Activated CD4-positive, alpha-beta T cell treated with anti-CD3 and anti-CD28 coated beads, Interleukin-2, amount 50 U/mL, for 48 hours (primary cell): Measurements from ENCODE around the gene FAM229A.

Experiments
- DNase-seq, 2 experiments: peaks; one replicate each; pipeline ENCODE4 v3.0.0-alpha.2; 2020

FAM229A gene

DNA sequence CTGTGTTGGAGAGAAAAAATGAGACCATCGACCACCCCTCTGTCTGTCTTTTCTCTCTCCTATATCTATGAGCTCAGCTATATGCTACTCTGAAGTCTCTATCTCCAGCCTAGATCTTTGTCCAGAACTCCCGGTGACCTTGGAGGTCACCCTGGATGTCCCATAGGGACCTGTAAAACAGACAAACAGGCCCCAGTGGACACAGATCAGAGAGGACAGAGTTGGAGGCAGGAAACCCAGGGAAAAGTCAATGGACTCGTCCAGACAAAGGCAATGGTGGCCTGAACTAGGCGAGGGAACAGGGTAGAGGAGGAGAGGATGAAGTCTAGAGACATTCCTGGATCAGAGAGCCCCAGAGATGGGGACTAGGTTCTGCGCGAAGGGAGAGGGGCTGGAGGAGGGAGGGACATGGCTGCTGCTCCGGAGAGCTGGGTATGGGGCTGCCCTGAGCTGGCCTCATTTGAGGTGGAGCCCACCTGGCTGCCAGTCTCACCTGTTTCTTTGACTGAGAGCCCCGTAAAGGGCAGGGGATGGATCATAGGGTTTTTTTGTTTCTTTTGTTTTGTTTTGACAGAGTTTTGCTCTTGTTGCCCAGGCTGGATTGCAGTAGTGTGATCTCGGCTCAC lies 15.6 kb downstream of the FAM229A start:
- no peak for DNase-seq

DNA sequence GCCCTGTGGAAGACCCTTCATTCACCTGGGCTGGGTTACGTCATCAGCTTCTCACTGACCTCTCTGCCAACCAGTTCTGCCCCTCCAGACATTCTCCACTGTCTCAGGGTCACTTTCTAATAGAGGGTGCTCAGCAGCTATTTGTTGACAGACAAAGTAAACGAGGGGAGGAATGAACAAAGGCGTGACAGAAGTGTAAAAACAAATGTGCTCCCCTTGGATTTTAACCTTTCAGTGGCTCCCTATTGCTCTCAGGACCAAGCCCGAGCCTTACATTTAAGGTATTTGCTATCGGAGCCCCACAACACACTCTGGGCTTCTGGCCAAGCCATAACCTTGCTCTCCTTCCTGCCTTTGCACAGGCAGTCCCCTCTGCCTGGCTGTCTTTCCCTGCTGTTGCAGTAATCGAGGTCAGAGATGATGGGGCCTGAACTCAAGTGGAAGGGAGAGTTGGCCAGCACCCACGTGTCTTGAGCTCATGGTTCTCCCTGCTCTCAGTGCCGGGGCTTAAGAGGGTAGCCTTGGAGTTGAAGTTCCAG lies 16.9 kb downstream of the FAM229A start:
- DNase-seq: no peak

DNA sequence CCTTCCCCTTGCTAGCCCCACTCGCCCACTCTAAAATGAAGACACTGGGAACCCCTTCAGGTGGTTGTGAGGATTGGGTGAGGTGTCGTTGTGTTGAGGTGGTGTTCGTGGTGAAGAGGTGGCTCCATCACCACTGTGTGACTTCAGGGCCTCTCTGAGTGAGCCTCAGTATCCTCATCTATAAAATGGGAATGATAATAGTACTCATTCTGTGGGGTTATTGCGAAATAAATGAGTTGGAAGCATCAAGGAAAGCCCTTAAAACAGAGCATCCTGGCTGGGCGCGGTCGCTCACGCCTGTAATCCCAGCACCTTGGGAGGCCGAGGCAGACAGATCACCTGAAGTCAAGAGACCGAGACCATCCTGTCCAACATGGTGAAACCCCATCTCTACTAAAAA lies 19.6 kb downstream of the FAM229A start:
- no peak for DNase-seq

DNA sequence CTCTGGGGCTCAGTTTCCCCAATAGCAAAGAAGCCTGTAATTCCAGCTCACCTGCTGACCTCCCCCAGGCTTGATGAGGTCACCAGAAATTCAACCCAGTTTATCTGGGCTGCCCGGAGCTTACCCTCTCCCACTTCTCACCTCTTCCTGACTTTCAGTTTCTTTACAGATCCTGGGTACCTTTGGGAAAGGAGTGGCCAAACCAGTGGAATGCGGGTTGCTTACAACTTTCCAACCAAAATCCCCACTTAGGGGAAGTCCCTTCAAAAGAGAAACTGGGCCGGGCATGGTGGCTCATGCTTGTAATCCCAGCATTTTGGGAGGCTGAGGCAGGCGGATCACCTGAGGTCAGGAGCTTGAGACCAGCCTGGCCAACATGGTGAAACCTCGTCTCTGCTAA lies 20.3 kb downstream of the FAM229A start:
- DNase-seq: no peak

DNA sequence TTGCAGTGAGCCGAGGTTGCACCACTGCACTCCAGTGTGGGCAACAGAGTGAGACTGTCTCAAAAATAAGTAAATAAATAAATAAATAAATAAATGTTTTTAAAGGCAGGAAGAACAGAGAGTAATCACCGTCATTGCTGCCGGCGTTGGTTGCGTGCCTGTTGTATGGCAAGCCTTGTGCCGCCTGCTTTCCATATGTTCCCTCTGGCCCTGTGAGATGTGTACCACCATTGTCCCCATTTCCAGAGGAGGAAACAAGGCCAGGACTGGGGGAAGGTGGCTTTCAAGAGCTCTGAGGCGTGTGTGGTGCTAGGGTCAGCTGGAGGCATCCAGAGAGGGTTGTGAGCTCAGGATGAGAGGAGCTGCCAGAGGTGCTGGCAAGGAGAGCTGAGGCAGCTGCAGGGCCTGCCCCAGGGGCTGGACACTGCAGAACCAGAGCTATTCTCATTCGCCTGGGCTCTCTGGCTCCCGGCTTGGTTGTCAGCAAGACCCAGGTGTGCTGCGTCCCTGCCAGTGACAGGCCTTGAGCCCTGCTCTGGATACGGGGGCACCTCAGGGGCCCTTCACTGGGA lies 21.0 kb downstream of the FAM229A start:
- no peak for DNase-seq

DNA sequence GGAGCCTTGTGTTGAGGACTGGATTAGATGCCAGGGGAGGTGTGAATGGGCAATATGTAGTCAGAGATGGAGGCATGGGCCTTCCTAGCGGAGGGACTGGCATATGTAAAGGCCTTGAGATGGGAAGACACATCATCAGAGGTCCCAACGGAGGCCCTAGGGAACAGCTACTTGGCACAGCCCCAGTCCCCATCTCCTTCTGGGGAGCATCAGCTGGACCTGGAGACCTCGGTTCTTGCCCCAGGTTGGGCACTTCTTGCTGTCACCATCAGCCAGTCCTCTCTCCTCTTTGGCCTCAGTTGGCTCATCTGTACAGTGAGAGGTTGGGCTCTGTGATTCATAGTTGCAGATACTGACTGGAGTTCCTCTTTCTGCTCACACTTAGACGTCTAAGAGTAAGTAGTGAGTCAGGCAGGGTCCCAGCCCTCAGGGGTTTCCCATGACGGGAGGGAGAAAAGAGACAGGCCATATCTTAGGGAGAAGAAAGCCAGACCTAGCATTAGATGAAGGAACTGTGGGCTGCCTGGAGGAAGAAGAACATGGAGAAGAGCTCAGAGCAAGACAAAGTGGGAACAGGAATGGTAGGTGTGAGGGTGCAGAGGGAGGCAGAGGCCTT lies 22.8 kb downstream of the FAM229A start:
- DNase-seq: peak; percentile 50 to 65

DNA sequence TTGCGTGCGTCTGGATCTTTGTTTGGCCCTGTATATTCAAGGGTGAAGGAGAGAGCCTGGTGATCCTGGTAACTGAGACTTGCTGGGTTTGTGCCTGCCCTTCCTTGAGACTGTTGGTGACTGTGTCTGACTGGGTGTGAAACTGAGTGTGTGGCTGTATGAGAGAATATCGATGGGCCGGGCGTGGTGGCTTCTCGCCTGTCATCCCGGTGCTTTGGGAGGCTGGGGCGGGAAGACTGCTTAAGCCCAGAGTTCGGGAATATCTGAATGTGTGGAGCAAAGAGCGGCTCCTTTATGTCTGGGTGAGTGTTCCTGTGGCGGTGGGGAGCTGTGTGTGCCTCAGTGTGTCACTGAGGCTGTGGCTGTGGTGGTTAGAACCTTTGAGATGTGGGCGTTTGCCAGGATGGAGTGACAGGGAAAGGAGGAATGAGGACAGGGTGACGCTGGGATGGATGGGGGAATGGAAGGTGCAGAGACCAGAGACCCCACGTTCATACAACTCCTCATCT lies 23.6 kb downstream of the FAM229A start:
- no peak for DNase-seq

DNA sequence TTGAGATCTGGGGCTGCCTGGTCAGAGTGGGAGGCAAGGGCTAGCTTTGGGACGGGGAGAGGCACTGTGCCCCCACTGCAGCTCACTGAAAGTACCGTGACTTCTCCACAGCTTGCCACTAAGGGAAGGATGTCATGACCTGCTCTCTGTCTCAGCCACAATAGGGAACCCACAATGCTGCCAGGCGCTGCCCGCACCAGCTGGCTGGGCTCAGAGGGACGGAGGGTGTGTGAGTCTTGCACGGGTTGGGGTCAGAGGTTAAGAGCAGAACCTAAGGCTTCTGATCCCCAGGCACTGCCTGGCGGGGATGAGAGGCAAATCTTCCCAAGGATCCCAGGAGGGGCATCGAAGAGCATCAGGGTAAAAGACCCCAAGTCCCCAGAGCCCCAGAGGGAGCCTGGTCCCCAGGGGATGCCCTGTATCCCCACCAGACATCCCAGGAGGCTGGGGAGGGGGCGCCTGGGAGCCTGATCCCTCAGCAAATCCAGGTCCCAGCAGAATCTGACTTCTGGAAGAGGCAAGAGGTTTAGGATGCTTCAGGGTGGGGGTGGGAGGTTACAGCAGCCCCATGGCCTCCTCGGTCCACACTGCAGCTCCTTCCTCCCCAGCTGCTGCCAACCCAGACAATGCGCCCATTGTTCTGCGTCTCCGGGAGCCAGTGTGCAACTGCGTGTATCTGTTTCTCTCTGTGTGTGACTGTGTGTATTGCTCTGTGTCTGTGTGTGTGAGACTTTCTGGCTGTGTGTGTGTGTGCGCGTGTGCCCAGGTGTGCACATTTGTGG lies 24.2 kb downstream of the FAM229A start:
- peak in 1 of 2 experiments; percentile 23 for DNase-seq

DNA sequence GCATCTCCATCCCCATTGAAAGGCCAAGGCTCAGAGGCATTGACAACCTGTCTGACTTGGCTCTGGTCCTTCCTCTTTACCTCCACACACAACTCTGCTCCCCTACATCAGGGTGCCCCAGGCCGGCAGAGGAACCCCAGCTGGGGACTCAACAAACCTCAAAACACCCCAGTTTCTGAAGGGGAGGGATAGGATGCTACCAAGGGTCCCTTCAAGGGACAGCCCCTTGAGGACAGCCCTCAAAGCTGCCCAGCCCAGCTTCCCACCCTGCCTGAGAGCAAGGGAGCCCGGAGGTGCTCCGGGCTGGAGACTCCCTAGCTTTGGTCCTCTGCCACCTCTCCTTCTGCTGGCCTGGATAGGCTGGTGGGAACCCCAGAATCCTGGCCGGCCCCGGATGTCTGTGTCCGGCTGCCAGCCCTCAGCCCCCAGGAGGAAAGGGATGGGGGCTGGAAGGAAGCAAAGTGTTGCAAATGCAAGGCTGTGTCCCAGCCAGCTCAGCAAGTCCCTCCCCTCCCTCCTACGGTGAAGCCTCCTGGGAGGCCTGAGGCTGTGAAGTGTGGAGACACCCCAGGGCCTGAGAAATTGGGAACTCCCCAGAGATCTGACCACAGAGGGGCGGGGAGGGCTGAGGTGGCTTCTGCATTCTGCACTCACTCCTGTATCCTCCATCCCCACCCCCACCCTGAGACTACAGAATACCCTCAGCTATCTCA lies 25.2 kb downstream of the FAM229A start:
- DNase-seq: peak; percentile 64 to 73

DNA sequence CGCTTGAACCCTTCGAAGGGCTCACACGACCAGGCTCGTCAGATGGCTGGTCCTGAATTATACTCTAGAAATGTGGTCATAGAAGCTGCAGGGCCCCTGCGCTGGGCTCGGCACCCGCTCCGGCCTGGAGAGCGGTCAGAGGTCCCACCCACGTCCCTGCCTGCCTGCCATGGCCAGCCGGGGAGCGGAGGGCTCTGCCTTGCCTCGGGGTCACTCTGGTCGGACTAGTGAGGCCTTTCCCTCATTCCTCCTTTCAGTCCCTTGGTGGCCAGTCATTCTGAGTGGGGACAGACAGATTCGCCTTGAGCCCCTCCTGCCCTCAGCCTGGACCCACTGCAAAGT lies 25.7 kb downstream of the FAM229A start:
- DNase-seq: no peak

DNA sequence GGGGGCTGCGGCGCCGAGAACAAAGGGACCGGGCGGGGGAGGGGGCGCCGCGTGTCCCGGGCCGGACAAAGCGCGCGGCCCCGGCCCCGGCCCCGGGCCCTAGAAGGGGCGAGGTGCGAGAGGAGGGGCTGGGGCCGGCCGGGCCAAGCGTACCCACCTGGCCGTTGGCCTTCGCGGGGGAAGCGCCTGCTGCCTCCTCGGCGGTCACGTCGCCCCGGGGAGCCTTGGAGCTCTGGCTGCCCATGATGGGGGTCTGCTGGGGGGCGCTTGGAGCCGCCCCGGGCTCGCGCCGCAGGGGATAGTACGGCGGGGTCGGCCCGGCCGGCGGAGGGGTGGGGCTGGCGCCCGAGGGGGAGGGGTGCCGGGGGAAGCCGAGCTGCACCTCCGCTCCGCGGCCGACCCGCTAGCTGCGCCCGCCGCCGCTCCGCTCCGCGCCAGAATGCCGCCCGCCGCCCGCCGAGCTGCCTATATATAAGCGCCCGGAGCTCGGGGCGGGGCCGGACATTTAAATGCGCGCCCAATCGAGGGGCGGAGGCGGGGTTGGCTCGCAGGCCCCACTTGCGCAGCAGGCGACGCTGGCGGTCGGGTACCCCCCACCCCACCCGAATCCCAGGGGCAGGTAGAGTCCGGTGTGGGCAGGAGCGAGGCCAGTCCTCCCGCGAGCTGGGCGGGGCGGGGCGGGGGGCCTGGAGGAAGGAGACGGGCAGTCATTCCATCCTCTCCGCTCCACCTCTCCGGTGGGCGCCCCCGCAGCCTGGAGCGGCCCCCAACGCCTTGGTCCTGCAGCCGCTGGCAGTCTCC lies 26.3 kb downstream of the FAM229A start, which contains the start of gene MARCKSL1:
MARCKSL1 (minus strand) TSS at position 444 of the 801 bp plus-strand sequence; CDS start at position 244, 200 bp downstream.
- DNase-seq: peak; percentile 80 to 81

DNA sequence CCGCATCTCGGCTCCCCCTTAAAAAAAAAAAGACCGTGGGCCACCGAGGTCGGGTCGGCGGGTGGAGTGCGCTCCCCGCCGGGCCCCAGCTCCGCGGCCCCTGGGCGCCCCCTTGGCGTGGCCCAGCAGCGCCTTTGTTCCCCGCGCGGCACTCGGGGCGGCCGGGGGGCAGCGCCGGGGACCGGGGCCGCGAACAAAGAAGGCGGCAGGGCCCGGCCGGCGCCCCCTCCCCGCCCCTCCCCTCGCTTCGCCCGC lies 26.8 kb downstream of the FAM229A start:
- no peak for DNase-seq

DNA sequence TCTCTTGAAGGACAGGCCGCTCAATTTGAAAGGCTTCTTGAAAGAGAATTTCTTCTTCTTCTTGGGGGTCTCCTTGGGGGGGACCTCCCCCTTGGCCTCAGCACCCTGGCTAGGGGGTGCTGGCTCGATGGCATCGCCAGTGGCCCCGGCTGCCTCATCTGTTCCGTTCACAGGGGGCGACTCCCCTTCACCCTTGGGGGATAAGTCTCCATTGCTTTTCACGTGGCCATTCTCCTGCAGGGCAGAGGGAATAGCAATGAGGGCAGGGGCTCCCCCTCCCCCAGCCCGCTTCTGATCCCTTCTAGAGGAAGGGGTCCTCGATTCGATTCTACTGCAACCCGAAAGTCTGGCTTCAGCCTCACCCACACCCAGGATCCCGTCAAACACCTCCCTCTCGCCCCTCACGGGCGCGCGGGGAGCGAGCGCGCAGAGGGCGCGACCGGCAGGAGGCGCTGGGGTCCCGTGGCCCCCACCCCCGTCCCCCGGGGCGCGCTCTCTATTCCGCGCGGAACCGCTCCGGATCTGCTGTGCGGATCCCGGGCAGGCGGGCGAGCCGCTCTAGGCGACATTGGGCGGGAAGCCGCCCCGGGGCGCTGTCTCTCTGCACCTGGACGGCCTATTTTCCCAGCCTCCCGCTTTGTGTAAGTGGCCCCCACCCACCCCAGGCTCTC lies 27.3 kb downstream of the FAM229A start:
- peak; percentile 59 to 61 for DNase-seq

DNA sequence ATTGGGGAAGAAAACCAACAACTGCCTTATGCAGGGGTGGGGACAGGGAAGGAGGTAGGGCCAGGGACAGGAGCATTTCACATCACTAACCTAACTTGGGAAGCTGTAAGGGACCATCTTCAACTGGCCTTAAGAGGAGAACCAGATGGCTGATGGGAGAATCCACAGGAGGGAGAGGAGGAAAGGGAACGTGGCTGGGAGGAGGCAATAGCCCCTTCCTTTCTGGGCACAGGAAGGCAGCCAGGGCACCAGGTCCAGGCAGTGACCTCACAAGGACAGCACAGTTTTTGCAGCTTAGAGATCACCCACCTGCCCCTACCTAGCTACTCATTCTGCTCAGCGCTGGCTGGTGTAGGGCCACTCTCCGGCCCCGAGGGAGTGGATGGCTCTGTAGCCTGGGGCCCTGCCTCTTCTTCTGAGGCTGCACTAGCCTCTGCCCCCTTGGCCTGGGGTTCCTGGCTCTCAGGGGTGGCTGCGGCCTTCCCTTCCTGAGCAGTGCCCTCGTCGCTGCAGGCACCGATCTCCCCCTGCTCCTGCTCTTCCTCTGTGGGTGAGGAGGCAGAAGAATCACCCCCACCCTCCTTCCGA lies 27.9 kb downstream of the FAM229A start:
- DNase-seq: no peak

DNA sequence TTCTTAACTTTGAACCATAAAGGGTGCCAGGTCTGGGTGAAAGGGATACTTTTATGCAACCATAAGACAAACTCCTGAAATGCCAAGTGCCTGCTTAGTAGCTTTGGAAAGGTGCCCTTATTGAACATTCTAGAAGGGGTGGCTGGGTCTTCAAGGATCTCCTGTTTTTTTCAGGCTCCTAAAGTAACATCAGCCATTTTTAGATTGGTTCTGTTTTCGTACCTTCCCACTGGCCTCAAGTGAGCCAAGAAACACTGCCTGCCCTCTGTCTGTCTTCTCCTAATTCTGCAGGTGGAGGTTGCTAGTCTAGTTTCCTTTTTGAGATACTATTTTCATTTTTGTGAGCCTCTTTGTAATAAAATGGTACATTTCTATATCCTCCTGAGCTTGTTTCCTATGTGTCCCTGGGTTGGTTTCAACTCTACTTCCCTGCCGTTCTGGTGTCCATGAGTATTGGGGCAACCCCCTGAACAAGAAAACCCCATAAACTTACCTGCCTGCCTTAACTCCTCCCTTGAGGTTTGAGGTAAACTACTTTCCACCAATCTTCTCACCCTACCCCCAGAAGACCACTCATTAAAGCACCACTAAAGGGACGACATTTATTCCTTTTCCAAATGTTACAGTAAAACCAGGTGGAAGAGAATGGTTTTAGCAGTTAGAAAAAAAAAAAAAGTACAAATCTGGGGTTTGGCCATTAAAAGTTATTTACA lies 28.9 kb downstream of the FAM229A start:
- no peak for DNase-seq

DNA sequence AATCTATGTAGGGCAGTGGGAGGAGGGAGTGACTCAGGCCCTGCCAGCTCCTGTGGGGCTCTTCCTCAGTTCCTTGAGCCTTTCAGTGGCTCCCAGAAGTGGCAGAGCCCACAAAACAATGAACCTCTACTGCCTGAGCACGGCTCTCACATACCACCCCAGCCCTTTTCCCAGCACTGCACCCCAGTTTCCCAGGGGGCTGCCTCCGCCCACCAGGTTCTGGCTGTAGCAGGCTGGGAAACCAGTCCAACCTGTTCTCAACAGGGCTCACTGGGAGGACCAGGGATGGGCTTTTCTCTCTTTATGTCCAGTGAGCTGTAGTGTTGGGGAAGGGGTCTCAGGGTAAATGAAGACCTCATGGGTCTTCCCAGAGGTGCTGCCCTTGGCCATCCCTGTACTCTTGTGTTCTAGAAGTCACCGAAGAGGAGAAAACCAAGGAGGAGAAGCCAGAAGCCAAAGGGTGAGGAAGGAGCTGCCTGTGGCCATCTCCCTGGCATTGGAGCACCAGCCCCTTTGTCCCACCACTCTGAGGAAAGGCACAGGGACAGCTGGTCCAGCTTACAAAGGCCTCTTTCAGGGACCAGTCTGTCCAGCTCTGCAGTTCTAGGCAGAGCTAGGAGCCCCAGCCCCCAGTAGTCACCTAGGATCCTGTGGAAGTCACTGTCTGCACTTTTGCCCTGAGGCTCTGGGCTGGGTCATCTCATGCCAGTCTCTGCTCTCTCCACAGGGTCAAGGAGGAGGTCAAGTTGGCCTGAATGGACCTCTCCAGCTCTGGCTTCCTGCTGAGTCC lies 29.8 kb downstream of the FAM229A start:
- DNase-seq: no peak

DNA sequence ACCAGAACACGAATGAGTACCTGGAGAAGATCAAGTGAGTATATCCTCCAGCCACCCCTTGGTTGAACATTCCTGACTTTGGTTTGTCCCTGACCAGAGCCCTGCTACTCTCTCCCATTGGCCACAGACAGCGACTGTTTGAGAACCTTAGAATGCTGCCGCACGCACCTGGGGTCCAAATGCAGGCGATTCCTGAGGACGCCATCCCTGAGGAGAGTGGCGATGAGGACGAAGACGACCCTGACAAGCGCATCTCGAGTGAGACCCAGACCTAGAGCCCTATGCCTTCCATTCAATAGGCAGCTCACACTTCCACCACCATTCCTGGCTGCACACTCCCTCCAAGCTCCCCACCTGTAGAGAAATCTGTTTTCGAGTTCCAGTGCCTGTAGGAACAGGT lies 30.7 kb downstream of the FAM229A start:
- DNase-seq: no peak

DNA sequence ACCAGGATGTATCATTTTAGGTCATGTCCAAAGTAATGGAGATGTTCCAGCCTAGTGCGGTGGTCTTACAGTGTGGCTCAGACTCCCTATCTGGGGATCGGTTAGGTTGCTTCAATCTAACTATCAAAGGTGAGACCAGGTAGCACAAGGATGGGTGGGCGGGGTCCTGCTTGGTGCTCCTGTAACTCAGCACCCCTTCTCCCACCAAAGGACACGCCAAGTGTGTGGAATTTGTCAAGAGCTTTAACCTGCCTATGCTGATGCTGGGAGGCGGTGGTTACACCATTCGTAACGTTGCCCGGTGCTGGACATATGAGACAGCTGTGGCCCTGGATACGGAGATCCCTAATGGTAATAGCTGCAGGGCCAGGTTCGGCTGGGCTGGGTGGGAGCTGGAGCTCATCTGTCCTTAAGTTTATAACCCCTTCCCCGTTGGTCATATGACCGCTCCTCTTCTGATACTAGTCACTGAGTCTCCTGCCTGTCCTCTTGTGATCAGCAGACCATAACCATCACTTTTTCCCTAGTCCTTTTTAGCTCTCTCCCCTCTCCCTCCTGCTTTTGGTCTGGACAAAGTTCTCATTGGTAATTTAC lies 31.6 kb downstream of the FAM229A start:
- no peak for DNase-seq

DNA sequence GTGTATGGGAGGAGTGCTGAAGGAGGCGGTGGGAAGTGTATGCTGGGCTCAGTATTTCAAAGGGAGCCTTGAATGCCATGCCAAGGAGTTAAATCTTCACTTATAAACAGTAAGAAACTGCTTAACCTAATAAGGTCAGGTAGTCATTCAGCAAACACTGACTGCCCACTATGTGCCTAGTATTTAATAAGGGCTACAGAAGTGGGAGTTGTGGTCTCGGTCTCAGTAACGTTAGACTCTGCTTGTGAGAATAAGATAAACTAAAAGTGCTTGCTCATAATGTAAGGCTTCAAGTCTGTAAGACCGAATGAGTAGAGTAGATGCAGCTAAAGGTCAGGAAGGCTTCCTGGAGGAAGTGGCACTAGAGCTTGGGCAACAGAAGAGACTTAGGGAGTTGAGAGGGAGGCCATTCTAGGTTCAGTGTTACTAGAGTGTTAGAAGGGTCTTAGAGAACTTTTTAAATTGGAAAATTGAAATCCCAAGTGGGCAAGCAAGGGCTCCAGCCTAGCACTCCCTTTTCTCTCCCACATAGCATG lies 32.3 kb downstream of the FAM229A start:
- no peak for DNase-seq
